HG02973 (cell line): ENCODE results near the gene RNF7.
"Not testable (repeated sequence)": the region's sequence is repeated elsewhere in the genome, so short reads cannot be mapped to it uniquely, and the experiment has no call there.

Source experiments
- ATAC-seq: cut with Tn5 transposase; IDR thresholded peaks from one replicate; pipeline ENCODE4 v1.9.1; 2021; ENCODE audit warnings: moderate library complexity; ENCODE audit not compliant: unreplicated experiment

The RNF7 gene

DNA sequence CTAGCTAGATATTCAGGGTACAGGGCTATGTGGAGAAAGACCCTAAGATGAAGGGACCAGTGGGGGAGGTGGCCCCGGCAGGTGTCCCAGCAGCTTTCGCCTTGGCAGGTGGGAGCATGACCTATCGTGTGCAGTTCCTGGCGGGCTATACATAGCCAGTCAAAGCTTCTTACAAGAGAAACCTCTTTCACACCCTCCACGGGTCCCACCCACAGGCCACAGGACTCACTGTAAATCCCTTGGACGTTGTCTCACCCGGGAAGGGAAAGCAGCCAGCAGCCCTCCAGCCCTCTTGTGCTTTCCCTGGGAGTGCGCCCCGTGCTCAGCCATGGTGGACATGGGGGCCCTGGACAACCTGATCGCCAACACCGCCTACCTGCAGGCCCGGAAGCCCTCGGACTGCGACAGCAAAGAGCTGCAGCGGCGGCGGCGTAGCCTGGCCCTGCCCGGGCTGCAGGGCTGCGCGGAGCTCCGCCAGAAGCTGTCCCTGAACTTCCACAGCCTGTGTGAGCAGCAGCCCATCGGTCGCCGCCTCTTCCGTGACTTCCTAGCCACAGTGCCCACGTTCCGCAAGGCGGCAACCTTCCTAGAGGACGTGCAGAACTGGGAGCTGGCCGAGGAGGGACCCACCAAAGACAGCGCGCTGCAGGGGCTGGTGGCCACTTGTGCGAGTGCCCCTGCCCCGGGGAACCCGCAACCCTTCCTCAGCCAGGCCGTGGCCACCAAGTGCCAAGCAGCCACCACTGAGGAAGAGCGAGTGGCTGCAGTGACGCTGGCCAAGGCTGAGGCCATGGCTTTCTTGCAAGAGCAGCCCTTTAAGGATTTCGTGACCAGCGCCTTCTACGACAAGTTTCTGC lies 40.1 kb downstream of the RNF7 start:
- ATAC-seq, result no peak

DNA sequence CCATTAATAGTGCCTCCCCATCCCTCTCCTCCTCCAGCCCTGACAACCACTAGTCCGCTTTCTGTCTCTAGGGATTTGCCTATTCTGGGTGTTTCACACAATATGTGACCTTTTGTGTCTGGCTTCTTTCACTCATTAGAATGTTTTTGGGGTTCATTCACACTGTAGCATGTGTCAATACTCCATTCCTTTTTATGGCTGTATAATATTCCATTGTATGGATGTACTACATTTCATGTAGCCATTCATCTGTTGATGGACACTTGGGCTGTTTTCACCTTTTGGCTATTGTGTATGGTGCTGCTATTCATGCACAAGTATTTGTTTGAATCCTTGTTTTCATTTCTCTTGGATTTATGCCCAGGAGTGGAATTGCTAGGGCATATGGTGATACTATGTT lies 41.6 kb downstream of the RNF7 start:
- ATAC-seq, result no peak

- no peak for ATAC-seq
Measured at GRCh38 chr3:141782386-141782932, 44.4 kb downstream of the RNF7 start.

DNA sequence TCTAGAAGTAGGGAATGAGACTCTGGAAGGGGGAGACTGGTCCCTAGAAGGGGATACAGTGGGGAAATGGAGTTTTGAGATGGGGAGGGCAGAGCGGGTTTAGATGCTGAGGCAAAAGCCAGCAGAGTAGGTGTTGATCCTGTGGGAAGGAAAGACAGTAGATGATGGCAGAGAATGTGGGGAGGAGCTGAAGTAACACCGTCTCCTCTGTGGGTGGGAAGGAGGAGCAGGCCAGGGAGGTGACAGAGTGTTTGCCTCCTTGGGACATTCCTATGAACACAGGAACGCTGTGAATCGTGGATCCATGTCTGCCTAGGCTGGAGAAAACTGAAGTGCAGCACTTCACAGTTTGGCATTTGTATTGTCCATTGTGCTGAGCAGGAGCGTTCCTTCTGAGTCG lies 45.5 kb downstream of the RNF7 start:
- no peak for ATAC-seq

- ATAC-seq, result no peak
Measured at GRCh38 chr3:141784096-141784495, 46.0 kb downstream of the RNF7 start.

DNA sequence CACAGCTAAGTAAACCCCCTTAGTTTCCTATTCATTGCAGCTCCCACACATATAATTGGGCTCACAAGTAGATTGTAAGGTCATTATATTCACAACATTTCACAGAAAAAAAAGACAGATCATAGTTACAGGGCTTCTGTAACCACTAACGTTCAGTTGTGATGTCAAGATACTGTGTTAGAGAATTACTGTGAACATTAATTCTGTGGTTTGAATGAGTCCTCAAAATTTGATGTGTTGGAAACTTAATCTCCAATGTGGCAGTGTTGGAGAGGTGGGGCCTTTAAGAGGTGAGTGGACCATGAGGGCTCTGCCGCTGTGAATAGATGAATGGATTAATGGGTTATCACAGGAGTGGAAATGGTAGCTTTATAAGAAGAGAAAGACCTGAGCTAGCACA lies 46.4 kb downstream of the RNF7 start:
- no peak for ATAC-seq

- no peak for ATAC-seq
Measured at GRCh38 chr3:141788149-141788548, 50.1 kb downstream of the RNF7 start.

- not testable (repeated sequence) for ATAC-seq
Measured at GRCh38 chr3:141788750-141789149, 50.7 kb downstream of the RNF7 start.

DNA sequence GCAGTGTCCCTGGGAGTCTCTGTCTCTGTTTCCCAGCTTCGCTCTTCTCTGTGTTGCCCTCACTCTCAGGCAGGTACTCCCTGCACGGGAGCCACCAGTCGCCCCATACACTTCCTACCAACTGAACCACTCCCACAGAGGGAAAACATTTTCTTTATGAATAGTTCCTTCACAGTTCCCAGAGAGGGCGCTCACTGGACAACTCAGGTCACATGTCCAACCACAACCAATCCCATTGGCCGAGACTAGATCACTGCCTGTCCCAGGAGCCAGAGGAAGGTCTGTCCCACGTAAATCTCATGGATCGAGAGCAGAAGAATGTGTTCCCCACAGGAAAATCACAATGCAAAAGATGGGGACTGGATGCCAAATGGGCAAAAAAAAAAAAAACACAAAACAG lies 51.2 kb downstream of the RNF7 start:
- no peak for ATAC-seq

DNA sequence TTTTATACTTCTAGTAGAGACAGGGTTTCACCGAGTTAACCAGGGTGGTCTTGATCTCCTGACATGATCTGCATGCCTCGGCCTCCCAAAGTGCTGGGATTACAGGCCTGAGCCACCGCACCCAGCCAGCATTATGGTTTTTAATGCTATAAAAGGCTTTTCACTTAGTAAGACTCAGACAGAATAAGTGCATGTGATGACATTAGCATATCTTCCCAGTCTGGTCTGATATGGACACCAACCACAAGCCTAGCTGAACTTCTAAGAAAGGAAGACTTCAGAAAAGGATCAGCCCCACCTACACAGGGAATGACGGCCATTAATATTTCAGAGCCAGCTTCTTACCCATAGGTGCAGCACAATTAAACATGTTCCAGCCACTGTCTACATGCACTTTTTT lies 52.1 kb downstream of the RNF7 start:
- no peak for ATAC-seq

DNA sequence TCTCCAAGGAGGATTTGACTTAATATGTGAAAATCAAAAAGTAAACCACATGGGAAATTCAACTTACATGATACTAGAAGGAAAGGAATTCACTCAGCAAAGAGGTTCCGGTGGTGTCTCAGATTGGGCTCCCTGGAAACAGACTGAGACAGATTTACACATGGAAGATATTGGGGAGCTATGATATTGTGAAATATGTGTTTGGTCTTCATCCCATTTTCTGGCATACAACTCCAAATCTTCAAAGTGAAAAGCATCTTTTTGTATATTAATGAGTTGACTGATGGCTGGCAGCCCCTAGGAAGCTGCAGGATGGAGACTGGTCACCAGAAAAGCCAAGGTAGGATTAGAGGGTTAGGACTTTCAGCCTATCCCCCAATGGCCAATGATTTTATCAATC lies 54.4 kb downstream of the RNF7 start:
- ATAC-seq, result no peak

- no peak for ATAC-seq
Measured at GRCh38 chr3:141793476-141794260, 55.6 kb downstream of the RNF7 start.

DNA sequence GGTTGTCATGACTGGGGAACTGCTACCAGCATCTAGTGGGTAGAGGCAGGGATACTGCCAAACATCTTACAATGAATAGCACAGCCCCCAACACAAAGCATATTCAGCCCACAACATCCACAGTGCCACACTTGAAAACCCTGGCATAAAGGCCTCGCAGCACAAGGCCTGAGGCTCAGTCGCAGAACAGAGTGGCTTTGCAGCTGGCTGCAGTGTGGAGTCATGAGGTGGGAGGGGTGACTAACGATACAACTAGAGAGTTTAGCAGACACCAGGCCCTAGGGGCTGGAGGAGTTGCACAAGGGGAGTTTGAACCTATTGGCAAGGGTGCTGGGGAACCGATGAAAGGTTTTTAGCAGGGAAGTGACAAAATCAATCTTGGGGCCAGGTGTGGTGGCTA lies 57.2 kb downstream of the RNF7 start:
- ATAC-seq, result no peak

- ATAC-seq, result no peak
Measured at GRCh38 chr3:141795741-141796080, 57.6 kb downstream of the RNF7 start.

DNA sequence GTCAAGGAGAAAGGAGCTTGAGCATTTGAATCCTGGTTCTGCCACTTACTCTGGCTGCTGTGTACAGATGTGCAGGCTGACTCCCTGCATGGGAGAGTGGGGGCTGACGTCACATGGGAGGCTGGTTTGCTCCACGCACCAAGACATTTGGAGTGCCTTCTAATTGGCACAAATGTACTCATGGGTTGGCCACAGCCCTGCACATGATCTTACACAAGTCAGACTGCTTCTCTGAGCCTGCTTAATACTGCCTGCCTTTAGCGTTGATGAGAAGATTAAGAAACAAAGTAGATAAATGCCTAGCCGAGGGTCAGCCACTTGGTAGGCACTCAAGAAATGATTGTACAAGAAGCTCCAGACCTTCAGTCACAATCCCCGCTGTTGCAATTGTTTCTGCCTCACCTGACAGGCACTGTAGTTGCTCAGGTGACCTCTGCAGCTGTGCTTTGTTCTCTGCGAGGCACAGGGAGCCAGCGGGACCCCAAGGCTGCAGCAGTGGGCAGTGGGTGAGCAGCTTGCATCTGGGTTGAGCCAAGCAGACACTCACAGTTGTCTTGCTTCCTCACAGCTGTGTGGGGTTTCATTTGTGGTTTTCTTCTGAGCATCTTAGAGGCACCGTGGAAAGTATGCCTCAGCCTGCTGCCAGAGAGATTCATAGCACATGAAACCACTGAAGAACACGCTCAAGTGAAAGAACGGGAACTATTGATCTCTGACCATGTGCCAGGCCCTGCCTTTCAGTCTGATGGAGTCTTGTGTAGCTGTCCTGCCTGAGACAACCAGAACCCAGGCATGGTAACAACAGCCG lies 58.2 kb downstream of the RNF7 start:
- ATAC-seq, result peak; percentile 97
